RPMI8226 (cell line): ENCODE data around the gene DRGX.

Experiments
- DNase-seq: peaks from one replicate; pipeline ENCODE4 v3.0.0-alpha.2; 2015

Gene DRGX

GRCh38 chr10:49333192-49333591 is 62.7 kb downstream of the DRGX start:
- no peak for DNase-seq

GRCh38 chr10:49332768-49333167 is 63.1 kb downstream of the DRGX start:
- DNase-seq = no peak

GRCh38 chr10:49332333-49332732 is 63.6 kb downstream of the DRGX start:
- DNase-seq = no peak

GRCh38 chr10:49331431-49331830 is 64.5 kb downstream of the DRGX start:
- DNase-seq = no peak

GRCh38 chr10:49330127-49330665 is 65.7 kb downstream of the DRGX start:
- DNase-seq = no peak

- no peak for DNase-seq
Observed at GRCh38 chr10:49329146-49329505, 66.8 kb downstream of the DRGX start.

GRCh38 chr10:49328401-49329145 is 67.3 kb downstream of the DRGX start:
- DNase-seq = no peak

- no peak for DNase-seq
Observed at GRCh38 chr10:49327036-49327813, 68.7 kb downstream of the DRGX start.

GRCh38 chr10:49325916-49326783 is 69.7 kb downstream of the DRGX start:
- DNase-seq = no peak

GRCh38 chr10:49325131-49325915 is 70.6 kb downstream of the DRGX start:
- no peak for DNase-seq

- no peak for DNase-seq
Observed at GRCh38 chr10:49324711-49325110, 71.2 kb downstream of the DRGX start.

- DNase-seq = no peak
Observed at GRCh38 chr10:49323896-49324270, 72.0 kb downstream of the DRGX start.

- no peak for DNase-seq
Observed at GRCh38 chr10:49323171-49323895, 72.6 kb downstream of the DRGX start.

- DNase-seq = no peak
Observed at GRCh38 chr10:49322371-49323170, 73.3 kb downstream of the DRGX start.

GRCh38 chr10:49321021-49321420 is 74.9 kb downstream of the DRGX start:
- no peak for DNase-seq

GRCh38 chr10:49320191-49320590 is 75.7 kb downstream of the DRGX start:
- no peak for DNase-seq

- no peak for DNase-seq
Observed at GRCh38 chr10:49319206-49319605, 76.7 kb downstream of the DRGX start.

GRCh38 chr10:49318755-49319154 is 77.1 kb downstream of the DRGX start:
- DNase-seq = no peak

- DNase-seq = no peak
Observed at GRCh38 chr10:49318028-49318427, 77.9 kb downstream of the DRGX start.

- no peak for DNase-seq
Observed at GRCh38 chr10:49314806-49315205, 81.1 kb downstream of the DRGX start.
